Measurements from ENCODE around the gene NAT9.

The NAT9 gene

GRCh38 chr17:74804683-74805082 is 28.5 kb upstream of the NAT9 start:
- DNase-seq: no peak

- no peak for DNase-seq
Measured at GRCh38 chr17:74803971-74804370, 27.8 kb upstream of the NAT9 start.

GRCh38 chr17:74803388-74803930 is 27.3 kb upstream of the NAT9 start:
- no peak for DNase-seq

GRCh38 chr17:74801896-74802295 is 25.8 kb upstream of the NAT9 start:
- DNase-seq: no peak

GRCh38 chr17:74800531-74800930 is 24.4 kb upstream of the NAT9 start:
- DNase-seq: no peak

- no peak for DNase-seq
Measured at GRCh38 chr17:74799097-74799496, 23.0 kb upstream of the NAT9 start.

GRCh38 chr17:74798239-74798707 is 22.1 kb upstream of the NAT9 start:
- DNase-seq: no peak

GRCh38 chr17:74797824-74798223 is 21.7 kb upstream of the NAT9 start:
- DNase-seq: no peak

GRCh38 chr17:74796866-74797265 is 20.7 kb upstream of the NAT9 start:
- DNase-seq: no peak

- DNase-seq: no peak
Measured at GRCh38 chr17:74796211-74796610, 20.1 kb upstream of the NAT9 start.

- no peak for DNase-seq
Measured at GRCh38 chr17:74795327-74796020, 19.3 kb upstream of the NAT9 start.

- DNase-seq: no peak
Measured at GRCh38 chr17:74792586-74793105, 16.5 kb upstream of the NAT9 start.

GRCh38 chr17:74790161-74791058 is 14.3 kb upstream of the NAT9 start:
- no peak for DNase-seq

GRCh38 chr17:74786431-74787055 is 10.4 kb upstream of the NAT9 start:
- DNase-seq: no peak

GRCh38 chr17:74785981-74786360 is 9.8 kb upstream of the NAT9 start:
- DNase-seq: no peak

- DNase-seq: no peak
Measured at GRCh38 chr17:74785096-74785980, 9.2 kb upstream of the NAT9 start.

GRCh38 chr17:74784125-74784810 is 8.1 kb upstream of the NAT9 start:
- DNase-seq: no peak

- no peak for DNase-seq
Measured at GRCh38 chr17:74782571-74782970, 6.4 kb upstream of the NAT9 start.

GRCh38 chr17:74780443-74781238 is 4.5 kb upstream of the NAT9 start:
- DNase-seq: no peak

GRCh38 chr17:74779948-74780400 is 3.8 kb upstream of the NAT9 start:
- DNase-seq: no peak

- DNase-seq: no peak
Measured at GRCh38 chr17:74779501-74779900, 3.4 kb upstream of the NAT9 start.
